DND-41 (cell line): ENCODE measurements around the gene TIMMDC1.
"Not testable (repeated sequence)": the region's sequence is repeated elsewhere in the genome, so short reads cannot be mapped to it uniquely, and the experiment has no call there.

ENCODE experiments used
- ATAC-seq: fragments of 200-7000 bp; cut with Tn5 transposase; 3 replicates; pipeline ENCODE4 v1.9.1; 2021; ENCODE audit warnings: low read depth; ENCODE audit not compliant: insufficient read depth
- DNase-seq: peaks from one replicate; pipeline ENCODE4 v3.0.0-alpha.2; 2020
- H2AFZ ChIP-seq: 2 replicates; pipeline ENCODE4 v1.6.0; 2012; ENCODE audit warnings: low read depth, low read length
- H3K27ac ChIP-seq: 2 replicates; pipeline ENCODE4 v1.5.1; 2012; ENCODE audit warnings: low read length, inconsistent platforms
- H3K27me3 ChIP-seq: fragments of 200-600 bp; sonication (generic); 2 replicates; pipeline ENCODE4 v1.6.0; 2012; ENCODE audit warnings: low read length, mild to moderate bottlenecking, inconsistent platforms; ENCODE audit not compliant: insufficient read depth, poor library complexity
- H3K36me3 ChIP-seq: 2 replicates; pipeline ENCODE4 v1.5.1; 2012; ENCODE audit warnings: low read length, inconsistent platforms; ENCODE audit not compliant: insufficient read depth
- H3K4me1 ChIP-seq: 2 replicates; pipeline ENCODE4 v1.5.1; 2012; ENCODE audit warnings: mild to moderate bottlenecking, low read length; ENCODE audit not compliant: insufficient read depth
- H3K4me2 ChIP-seq: 2 replicates; pipeline ENCODE4 v1.6.0; 2012; ENCODE audit warnings: mild to moderate bottlenecking, moderate library complexity, low read length, inconsistent platforms; ENCODE audit not compliant: insufficient read depth
- H3K4me3 ChIP-seq, 2 experiments: fragments of 200-600 bp in 1 of 2; shearing (Covaris generic) in 1 of 2; 2 replicates each; pipeline ENCODE4 v1.5.1; 2012 to 2016; ENCODE audit warnings: inconsistent platforms in 2 of 2, low read length in 2 of 2, mild to moderate bottlenecking in 2 of 2, low read depth in 1 of 2, moderate library complexity in 1 of 2
- H3K79me2 ChIP-seq: 2 replicates; pipeline ENCODE4 v1.6.0; 2012; ENCODE audit warnings: low read length, inconsistent platforms; ENCODE audit not compliant: insufficient read depth
- H3K9ac ChIP-seq: 2 replicates; pipeline ENCODE4 v1.6.0; 2012; ENCODE audit warnings: low read depth, mild to moderate bottlenecking, inconsistent platforms, low read length, moderate library complexity
- H3K9me3 ChIP-seq: 2 replicates; pipeline ENCODE4 v1.5.1; 2012; ENCODE audit warnings: low read length, moderate library complexity, mild to moderate bottlenecking, inconsistent platforms; ENCODE audit not compliant: insufficient read depth, severe bottlenecking
- H4K20me1 ChIP-seq: 2 replicates; pipeline ENCODE4 v1.6.0; 2012; ENCODE audit warnings: low read length; ENCODE audit not compliant: insufficient read depth
- CTCF ChIP-seq: IDR thresholded peaks from 2 replicates; pipeline ENCODE4 v1.5.1; 2012; ENCODE audit warnings: borderline replicate concordance, low read length, moderate library complexity, mild to moderate bottlenecking; ENCODE audit not compliant: poor library complexity, severe bottlenecking; ENCODE audit errors: extremely low read depth
- EZH2 ChIP-seq: IDR thresholded peaks from 3 replicates; pipeline ENCODE4 v1.6.1; 2012; ENCODE audit warnings: borderline replicate concordance, low read depth, mild to moderate bottlenecking, moderate library complexity, low read length, inconsistent platforms; ENCODE audit not compliant: severe bottlenecking

Gene TIMMDC1

GRCh38 chr3:119558626-119559317 is 60.4 kb downstream of the TIMMDC1 start:
- ATAC-seq (no peak), DNase-seq (no peak)
- no peak overlapping the region for H3K4me3 ChIP-seq
- peaks cover 5% of the 10 kb centered on the region for H3K27me3 ChIP-seq
- no peaks in the 10 kb centered on the region for H3K4me1 ChIP-seq
- no peak overlapping the region for H3K9ac ChIP-seq
- no peaks in the 10 kb centered on the region for H3K36me3 ChIP-seq
- no peak for TF ChIP-seq EZH2
- TF ChIP-seq CTCF = no peak
- no peaks in the 10 kb centered on the region for H3K79me2 ChIP-seq
- H3K9me3 ChIP-seq = no peaks in the 10 kb centered on the region
- H3K4me2 ChIP-seq = no peak overlapping the region
- H2AFZ ChIP-seq = no peak overlapping the region
- no peaks in the 10 kb centered on the region for H4K20me1 ChIP-seq
- no peak overlapping the region for H3K27ac ChIP-seq

GRCh38 chr3:119559441-119559963 is 61.2 kb downstream of the TIMMDC1 start, which contains the start of gene CD80:
Gene CD80 (minus strand): TSS chr3:119559614. CDS start chr3:119557728, 1,886 bp downstream.
- H4K20me1 ChIP-seq = no peaks in the 10 kb centered on the region
- no peak within 1 kb of the TSS for H3K4me2 ChIP-seq
- ATAC-seq (peak; percentile 86), DNase-seq (peak; percentile 41)
- no peaks in the 10 kb centered on the region for H3K79me2 ChIP-seq
- H2AFZ ChIP-seq = no peak within 1 kb of the TSS
- H3K36me3 ChIP-seq = no peaks in the 10 kb centered on the region
- peaks cover 5% of the 10 kb centered on the region for H3K27me3 ChIP-seq
- no peak within 1 kb of the TSS for H3K4me3 ChIP-seq
- no peaks in the 10 kb centered on the region for H3K9me3 ChIP-seq
- H3K27ac ChIP-seq = no peak within 1 kb of the TSS
- H3K9ac ChIP-seq = no peak within 1 kb of the TSS
- H3K4me1 ChIP-seq = no peaks in the 10 kb centered on the region
- no peak for TF ChIP-seq EZH2
- TF ChIP-seq CTCF = peak; percentile 54

- Histone ChIP-seq H2AFZ (no peak overlapping the region), H4K20me1 (no peaks in the 10 kb centered on the region), H3K4me2 (no peak overlapping the region), H3K4me1 (no peaks in the 10 kb centered on the region), H3K4me3 (no peak overlapping the region), H3K27me3 (peaks cover 5% of the 10 kb centered on the region), H3K9me3 (no peaks in the 10 kb centered on the region), H3K9ac (no peak overlapping the region), H3K79me2 (no peaks in the 10 kb centered on the region), H3K27ac (no peak overlapping the region), H3K36me3 (no peaks in the 10 kb centered on the region)
- no peak for DNase-seq
- TF ChIP-seq EZH2 = no peak
- ATAC-seq = no peak
These were observed 61.8 kb downstream of the TIMMDC1 start for GRCh38 chr3:119560160-119560559.

DNA sequence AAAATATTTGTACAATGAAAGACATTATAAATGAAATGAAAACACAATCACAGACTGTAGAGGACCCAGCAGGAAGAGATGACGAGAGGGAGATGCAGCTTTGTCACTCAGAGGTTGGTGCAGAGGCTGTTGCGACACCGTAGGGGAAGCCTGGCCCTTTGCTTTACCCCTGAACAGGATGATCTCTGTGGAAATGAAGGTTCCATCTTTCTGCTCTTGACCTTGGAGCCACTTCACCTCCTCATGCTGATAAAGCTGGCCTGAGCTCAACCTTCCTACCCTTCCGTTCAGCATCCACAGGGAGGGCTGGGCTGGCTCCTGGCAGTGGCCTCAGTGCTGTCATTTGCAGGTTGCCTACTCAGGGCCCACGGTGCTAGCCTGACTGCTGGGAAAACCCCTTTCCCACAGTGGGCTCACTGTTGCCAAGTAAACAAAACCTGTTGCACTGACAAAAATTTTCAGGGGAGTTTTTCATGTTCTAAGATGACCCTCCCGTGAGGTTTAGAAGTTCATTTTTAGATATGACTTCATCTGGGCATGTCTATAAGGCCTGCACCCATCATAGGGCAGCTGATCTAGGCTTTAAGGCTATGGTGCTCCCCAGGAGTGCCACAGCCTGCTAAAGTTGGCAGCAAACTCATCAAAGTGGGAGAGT is 64.1 kb downstream of the TIMMDC1 start:
- no peak for TF ChIP-seq CTCF
- TF ChIP-seq EZH2 = no peak
- H3K9ac ChIP-seq = no peak overlapping the region
- no peaks in the 10 kb centered on the region for H3K79me2 ChIP-seq
- H3K4me3 ChIP-seq = no peak overlapping the region
- ATAC-seq (no peak), DNase-seq (no peak)
- H3K27ac ChIP-seq = no peak overlapping the region
- H3K9me3 ChIP-seq = no peaks in the 10 kb centered on the region
- H3K27me3 ChIP-seq = no peaks in the 10 kb centered on the region
- H2AFZ ChIP-seq = no peak overlapping the region
- no peaks in the 10 kb centered on the region for H4K20me1 ChIP-seq
- H3K4me1 ChIP-seq = no peaks in the 10 kb centered on the region
- H3K4me2 ChIP-seq = no peak overlapping the region
- no peaks in the 10 kb centered on the region for H3K36me3 ChIP-seq

GRCh38 chr3:119563334-119563733 is 65.0 kb downstream of the TIMMDC1 start:
- not testable (repeated sequence) for DNase-seq, H3K9ac ChIP-seq, H3K4me1 ChIP-seq, H3K4me3 ChIP-seq, H2AFZ ChIP-seq, H3K27me3 ChIP-seq, H4K20me1 ChIP-seq, H3K9me3 ChIP-seq, H3K27ac ChIP-seq, H3K36me3 ChIP-seq, H3K4me2 ChIP-seq, ATAC-seq, H3K79me2 ChIP-seq
